G401 (cell line): ENCODE data around the gene PLXNB3. TPM values are rescaled to one million over a fixed set of nuclear protein-coding genes. Genes with fewer than 3 reads are reported as not detected.
"Not testable (repeated sequence)": the region's sequence is repeated elsewhere in the genome, so short reads cannot be mapped to it uniquely, and the experiment has no call there.

Experiments used
- DNase-seq: peaks from one replicate; pipeline ENCODE4 v3.0.0-alpha.2; 2015; ENCODE audit warnings: low spot score
- in situ Hi-C: cut with HindIII; loops from 2 replicates; pipeline ENCODE4 v1.10.0; 2016; ENCODE audit warnings: low sequenced_read_pairs, mixed read lengths
- total RNA-seq: library from RNA; depleted of rRNA; stranded (reverse); fragments of >200 nt; shearing (Covaris generic); gene quantifications from 2 replicates; pipeline ENCODE4 v1.2.3, GENCODE V29; 2014

PLXNB3 gene
- total RNA-seq, 1 experiment from 2014 or later, result 1.5 TPM

- DNase-seq, result no peak
- in situ Hi-C loops, result no loop called here
Measured at GRCh38 chrX:153746359-153746758, 17.7 kb upstream of the PLXNB3 start.

GRCh38 chrX:153746991-153747390, 17.1 kb upstream of the PLXNB3 start:
- in situ Hi-C loops, DNase-seq: not testable (repeated sequence)

- in situ Hi-C loops, result not testable (repeated sequence)
Measured at GRCh38 chrX:153749017-153749416, 15.0 kb upstream of the PLXNB3 start.

GRCh38 chrX:153750127-153750774, 13.8 kb upstream of the PLXNB3 start:
- peak; percentile 73 for DNase-seq
- in situ Hi-C loops, result no loop called here

More at GRCh38 chrX:153749017-153749416, 15.0 kb upstream of the PLXNB3 start:
- not testable (repeated sequence) for DNase-seq

GRCh38 chrX:153755136-153755535, 8.9 kb upstream of the PLXNB3 start:
- in situ Hi-C loops, result no loop called here

GRCh38 chrX:153761863-153762262, 2.2 kb upstream of the PLXNB3 start:
- in situ Hi-C loops, result no loop called here
- DNase-seq, result no peak

More at GRCh38 chrX:153755136-153755535, 8.9 kb upstream of the PLXNB3 start:
- no peak for DNase-seq

GRCh38 chrX:153762626-153763173, 1.3 kb upstream of the PLXNB3 start:
- DNase-seq, result no peak
- in situ Hi-C loops, result no loop called here

GRCh38 chrX:153763298-153763932, 634 bp upstream of the PLXNB3 start:
- no peak for DNase-seq
- in situ Hi-C loops, result no loop called here

GRCh38 chrX:153764786-153765137, 713 bp downstream of the PLXNB3 start:
- in situ Hi-C loops, result no loop called here
- peak; percentile 19 for DNase-seq

GRCh38 chrX:153765138-153766079, 1.4 kb downstream of the PLXNB3 start:
- in situ Hi-C loops, result no loop called here
- DNase-seq, result peak; percentile 36

GRCh38 chrX:153766098-153766817, 2.2 kb downstream of the PLXNB3 start:
- in situ Hi-C loops, result no loop called here
- DNase-seq, result peak; percentile 24

GRCh38 chrX:153766871-153767673, 3.0 kb downstream of the PLXNB3 start:
- DNase-seq, result peak; percentile 33
- in situ Hi-C loops, result no loop called here

GRCh38 chrX:153767674-153768055, 3.6 kb downstream of the PLXNB3 start:
- DNase-seq, result no peak
- in situ Hi-C loops, result no loop called here

GRCh38 chrX:153768311-153769157, 4.5 kb downstream of the PLXNB3 start:
- in situ Hi-C loops, result no loop called here
- no peak for DNase-seq

GRCh38 chrX:153769158-153769864, 5.3 kb downstream of the PLXNB3 start:
- in situ Hi-C loops, result no loop called here
- DNase-seq, result no peak

- DNase-seq, result no peak
- in situ Hi-C loops, result no loop called here
Measured at GRCh38 chrX:153769865-153770600, 6.0 kb downstream of the PLXNB3 start.
